Measurements from ENCODE around the gene SLCO1B1.

The SLCO1B1 gene

DNA sequence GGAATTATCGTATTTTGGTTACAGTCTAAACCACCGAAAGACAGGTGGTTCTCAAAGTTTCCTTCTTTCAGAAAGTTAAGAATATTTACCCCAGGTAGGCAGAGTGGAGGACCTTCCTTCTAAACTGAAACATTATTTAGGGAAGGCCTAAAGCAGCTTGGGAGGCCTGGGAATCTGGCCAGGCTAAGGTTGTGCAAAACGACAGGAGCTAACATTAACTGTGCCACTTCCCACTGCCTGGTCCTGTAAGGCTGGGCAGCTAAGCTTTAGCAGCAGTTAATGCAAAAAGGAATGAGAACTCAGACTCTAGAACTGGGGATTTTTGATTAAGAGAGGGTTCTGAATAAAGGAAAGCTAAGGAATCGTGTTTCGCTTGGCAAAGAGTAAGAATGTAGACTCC, 121.1 kb downstream of the SLCO1B1 start:
- in situ Hi-C loops (cut with MboI; ENCODE audit: low pct_unique_long_range_greater_than_20kb, low sequenced_read_pairs, unreplicated experiment) = no loop called here
- TF ChIP-seq, protein P1, sequence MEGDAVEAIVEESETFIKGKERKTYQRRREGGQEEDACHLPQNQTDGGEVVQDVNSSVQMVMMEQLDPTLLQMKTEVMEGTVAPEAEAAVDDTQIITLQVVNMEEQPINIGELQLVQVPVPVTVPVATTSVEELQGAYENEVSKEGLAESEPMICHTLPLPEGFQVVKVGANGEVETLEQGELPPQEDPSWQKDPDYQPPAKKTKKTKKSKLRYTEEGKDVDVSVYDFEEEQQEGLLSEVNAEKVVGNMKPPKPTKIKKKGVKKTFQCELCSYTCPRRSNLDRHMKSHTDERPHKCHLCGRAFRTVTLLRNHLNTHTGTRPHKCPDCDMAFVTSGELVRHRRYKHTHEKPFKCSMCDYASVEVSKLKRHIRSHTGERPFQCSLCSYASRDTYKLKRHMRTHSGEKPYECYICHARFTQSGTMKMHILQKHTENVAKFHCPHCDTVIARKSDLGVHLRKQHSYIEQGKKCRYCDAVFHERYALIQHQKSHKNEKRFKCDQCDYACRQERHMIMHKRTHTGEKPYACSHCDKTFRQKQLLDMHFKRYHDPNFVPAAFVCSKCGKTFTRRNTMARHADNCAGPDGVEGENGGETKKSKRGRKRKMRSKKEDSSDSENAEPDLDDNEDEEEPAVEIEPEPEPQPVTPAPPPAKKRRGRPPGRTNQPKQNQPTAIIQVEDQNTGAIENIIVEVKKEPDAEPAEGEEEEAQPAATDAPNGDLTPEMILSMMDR (IDR thresholded peaks at IDR 0.05; ENCODE audit: extremely low read depth, insufficient read depth, missing control alignments) = no peak
- DNase-seq (ENCODE audit: low spot score) = no peak

DNA sequence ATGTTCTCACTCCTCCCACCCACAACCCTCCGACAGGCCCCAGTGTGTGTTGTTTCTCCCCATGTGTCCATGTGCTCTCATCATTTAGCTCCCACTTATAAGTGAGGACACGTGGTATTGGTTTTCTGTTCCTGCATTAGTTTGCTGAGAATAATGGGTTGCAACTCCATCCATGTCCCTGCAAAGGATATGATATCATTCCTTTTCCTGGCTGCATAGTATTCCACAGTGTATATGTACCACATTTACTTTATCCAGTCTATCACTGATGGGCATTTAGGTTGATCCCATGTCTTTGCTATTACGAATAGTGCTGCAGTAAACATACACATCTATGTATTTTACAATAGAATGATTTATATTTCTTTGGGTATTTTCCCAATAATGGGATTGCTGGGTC, 126.2 kb downstream of the SLCO1B1 start:
- DNase-seq (ENCODE audit: low spot score) = no peak
- TF ChIP-seq, protein P1 (IDR thresholded peaks at IDR 0.05; ENCODE audit: extremely low read depth, insufficient read depth, missing control alignments) = no peak
- in situ Hi-C loops (cut with MboI; ENCODE audit: low pct_unique_long_range_greater_than_20kb, low sequenced_read_pairs, unreplicated experiment) = no loop called here

DNA sequence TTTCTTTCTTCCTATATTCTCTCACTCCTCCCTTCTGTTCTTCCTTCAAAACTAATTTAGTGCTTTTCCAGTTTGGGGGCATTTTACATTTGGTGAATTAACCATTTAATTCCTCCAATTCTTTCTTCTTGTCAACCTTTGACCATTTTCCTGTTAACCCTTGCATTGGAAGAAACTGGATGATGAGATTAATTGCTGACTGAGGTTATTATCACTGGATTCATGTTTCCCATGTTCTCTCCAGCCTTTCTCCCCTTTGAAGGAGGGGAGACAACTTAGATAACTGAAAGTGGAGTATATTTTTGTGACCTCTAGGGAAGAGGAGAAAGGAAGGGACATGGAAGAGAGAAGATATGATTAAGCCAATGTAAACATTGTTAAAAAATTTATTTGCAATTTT, 133.2 kb downstream of the SLCO1B1 start:
- in situ Hi-C loops (cut with MboI; ENCODE audit: low pct_unique_long_range_greater_than_20kb, low sequenced_read_pairs, unreplicated experiment) = no loop called here
- DNase-seq (ENCODE audit: low spot score) = no peak
- TF ChIP-seq, protein P1 (IDR thresholded peaks at IDR 0.05; ENCODE audit: extremely low read depth, insufficient read depth, missing control alignments) = no peak

DNA sequence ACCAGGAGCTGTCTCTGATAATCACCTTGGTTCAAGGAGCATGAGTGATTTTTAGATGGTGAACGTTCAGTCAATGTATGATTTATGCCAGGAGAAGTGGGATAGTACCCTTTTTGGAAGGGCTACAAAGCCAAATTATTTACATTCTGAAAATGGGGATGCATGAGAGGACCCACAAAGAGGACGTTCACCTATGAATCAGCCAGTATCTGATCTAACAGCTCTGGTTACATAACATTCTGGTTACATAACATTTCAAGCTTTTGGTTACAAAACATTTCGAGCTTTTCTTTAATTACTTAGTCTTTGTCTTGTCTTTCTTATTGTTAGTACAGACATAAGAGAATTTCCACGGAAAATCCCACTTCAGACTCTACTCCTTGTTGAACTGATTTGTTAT, 134.9 kb downstream of the SLCO1B1 start:
- DNase-seq (ENCODE audit: low spot score) = no peak
- in situ Hi-C loops (cut with MboI; ENCODE audit: low pct_unique_long_range_greater_than_20kb, low sequenced_read_pairs, unreplicated experiment) = no loop called here
- TF ChIP-seq, protein P1 (IDR thresholded peaks at IDR 0.05; ENCODE audit: extremely low read depth, insufficient read depth, missing control alignments) = no peak

GRCh38 chr12:21276826-21277225, 145.8 kb downstream of the SLCO1B1 start:
- TF ChIP-seq, protein P1 (IDR thresholded peaks at IDR 0.05; ENCODE audit: extremely low read depth, insufficient read depth, missing control alignments) = no peak
- no peak for DNase-seq (ENCODE audit: low spot score)
- in situ Hi-C loops (cut with MboI; ENCODE audit: low pct_unique_long_range_greater_than_20kb, low sequenced_read_pairs, unreplicated experiment) = no loop called here

All from GM13977 (cell line).